ENCODE data around the gene RAN.
"Not testable (repeated sequence)": the region's sequence is repeated elsewhere in the genome, so short reads cannot be mapped to it uniquely, and the experiment has no call there.

RAN gene

DNA sequence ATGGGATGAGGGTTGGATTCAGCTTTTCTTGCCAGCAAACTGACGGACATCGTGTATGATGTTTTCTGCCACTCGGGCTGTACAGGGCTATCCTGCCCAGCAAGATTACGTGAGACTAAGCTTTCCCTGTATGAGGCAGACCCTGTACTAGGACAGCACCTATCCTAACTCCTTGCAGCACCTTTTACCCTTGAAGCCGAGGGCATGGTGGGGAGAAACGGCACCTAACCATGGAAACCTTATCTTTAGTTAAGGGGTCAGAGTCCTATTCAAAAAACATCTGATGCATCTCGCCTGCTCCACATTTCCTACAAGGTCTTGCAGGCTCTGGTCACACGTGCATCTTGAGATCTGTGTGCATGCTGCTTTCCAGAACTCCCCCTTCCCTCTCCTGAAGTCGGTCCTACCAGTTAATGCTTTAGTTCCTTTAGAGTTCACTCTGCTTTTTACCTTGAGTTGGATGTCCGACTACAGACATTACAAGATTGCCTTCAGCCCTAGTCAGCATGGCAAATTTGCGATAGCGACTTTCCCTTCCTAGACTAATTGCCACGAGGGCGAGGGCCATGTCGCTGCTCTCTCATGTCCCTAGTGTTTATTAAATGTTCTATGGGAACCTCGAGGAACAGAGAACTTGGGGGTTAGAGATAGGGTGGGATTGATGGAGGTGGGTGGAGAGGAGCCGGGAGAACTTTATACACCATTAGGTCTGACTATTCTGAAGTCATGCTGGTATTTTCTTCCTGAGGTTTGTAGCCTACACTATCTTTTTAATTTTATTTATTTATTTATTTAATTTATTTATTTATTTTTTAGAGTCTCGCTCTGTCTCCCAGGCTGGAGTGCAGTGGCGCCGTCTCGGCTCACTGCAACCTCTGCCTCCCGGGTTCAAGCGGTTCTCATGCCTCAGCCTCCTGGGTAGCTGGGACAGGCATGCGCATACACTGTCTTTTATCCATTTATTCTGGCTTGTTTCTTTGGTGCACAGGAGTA, 6.6 kb downstream of the RAN start:
- DNase-seq (ENCODE audit: low read depth in 2 of 2, low spot score in 1 of 2) = no peak

DNA sequence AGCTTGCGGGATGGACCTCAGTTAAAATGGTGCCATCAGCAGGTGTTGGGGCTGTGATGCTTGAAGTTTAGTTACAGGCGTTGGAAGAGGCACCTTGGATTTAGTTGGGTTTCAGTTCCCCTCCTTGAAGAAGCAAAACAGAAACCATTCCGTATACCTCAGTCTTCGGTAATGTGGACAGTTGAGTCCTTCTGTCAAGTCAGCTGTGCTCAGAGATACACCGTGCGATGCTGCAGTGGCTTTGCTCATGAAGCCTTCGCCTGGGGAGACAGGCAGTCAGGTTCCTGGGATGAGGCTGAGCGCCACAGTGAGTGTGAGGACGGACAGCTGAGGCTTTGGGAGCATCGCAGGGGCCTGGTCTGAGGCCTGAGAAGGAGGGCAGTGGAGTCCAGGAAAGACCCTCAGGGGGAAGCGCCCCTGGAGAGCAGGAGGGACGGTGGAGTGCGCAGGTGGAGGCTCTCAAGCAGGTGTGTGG, 7.4 kb downstream of the RAN start:
- no peak for DNase-seq (ENCODE audit: low read depth in 2 of 2, low spot score in 1 of 2)

DNA sequence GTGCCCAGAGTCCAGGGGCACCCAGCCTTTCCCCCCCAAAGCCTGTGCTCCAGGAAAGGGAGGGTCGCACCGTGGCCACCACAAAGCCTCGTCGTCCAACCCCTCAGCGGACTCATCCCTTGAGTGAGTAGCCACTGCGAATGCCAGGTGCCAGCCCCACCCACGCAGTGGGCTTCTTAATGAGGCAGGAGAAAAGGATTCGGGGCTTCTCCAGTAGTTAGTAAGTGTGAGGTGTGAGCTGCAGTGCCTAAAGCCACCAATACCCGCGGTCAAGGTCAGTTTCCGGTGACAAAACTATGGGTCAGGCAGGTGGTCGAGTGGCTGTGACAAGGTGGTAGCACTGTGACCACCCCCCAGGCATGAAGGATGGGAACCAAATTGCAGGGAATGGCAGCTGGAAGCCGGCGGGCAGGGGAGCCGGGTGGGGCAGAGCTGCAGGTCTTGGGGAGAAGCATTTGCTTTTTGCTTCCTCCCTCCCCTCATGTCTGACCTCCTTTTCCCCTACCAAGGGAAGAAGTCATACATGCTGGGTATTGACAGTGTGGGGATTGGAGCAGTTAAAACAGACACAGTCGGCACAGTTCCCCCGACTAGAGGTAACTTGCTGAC, 8.0 kb downstream of the RAN start:
- DNase-seq (ENCODE audit: low read depth in 2 of 2, low spot score in 1 of 2) = no peak

DNA sequence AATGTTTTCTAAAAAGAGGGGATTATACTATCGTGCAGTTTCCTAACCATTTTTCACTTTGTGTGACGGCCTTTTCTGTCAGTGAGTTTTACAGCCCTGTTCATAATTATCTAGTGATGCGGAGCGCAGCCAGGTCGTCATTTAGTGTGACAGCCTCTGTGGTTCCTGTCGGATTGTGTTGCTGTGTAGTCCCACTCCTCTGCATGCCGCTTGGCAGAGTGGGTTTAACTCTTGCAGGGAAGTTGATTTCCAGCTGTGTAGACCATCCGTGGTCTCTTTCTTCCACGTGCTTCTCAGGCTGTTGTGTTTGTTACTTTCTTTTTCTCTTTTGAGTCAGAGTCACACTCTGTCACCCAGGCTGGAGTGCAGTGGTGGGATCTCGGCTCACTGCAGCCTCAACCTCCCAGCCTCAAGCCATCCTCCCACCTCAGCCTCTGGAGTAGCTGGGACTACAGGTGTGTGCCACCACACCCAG, 8.6 kb downstream of the RAN start:
- no peak for DNase-seq (ENCODE audit: low read depth in 2 of 2, low spot score in 1 of 2)

DNA sequence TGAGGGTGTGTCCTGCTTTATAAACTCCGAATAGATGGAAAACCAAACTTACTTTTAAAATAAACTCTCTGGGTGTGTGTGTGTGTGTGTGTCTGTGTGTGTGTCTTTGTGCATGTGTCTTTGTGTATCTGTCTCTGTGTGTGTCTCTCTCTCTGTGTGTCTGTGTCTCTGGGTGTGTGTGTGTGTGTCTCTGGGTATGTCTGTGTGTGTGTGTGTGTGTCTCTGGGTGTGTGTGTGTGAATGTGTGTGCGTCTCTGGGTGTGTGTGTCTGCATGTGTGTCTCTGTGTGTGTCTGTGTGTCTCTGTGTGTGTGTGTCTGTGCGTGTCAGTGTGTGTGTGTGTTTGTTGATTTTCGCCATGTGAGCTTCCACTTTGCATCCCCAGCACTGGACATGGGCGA, 9.2 kb downstream of the RAN start:
- no peak for DNase-seq (ENCODE audit: low read depth in 2 of 2, low spot score in 1 of 2)

DNA sequence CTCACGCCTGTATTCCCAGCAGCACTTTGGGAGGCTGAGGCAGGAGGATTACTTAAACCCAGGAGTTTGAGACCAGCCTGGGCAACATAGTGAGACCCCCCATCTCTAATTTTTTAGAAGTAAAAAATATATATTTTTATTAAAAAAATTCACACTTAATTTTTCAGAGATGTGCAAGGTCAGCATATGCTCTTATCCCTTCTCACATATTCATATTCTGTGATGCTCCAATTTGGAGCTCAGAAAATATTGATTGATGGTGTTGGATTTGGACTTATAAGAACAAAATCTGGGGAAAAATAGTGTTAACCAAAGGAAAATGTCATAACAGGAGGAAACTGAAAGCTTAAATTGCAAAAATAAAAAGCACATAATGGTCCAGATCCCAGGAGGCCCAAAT, 9.7 kb downstream of the RAN start:
- no peak for DNase-seq (ENCODE audit: low read depth in 2 of 2, low spot score in 1 of 2)

DNA sequence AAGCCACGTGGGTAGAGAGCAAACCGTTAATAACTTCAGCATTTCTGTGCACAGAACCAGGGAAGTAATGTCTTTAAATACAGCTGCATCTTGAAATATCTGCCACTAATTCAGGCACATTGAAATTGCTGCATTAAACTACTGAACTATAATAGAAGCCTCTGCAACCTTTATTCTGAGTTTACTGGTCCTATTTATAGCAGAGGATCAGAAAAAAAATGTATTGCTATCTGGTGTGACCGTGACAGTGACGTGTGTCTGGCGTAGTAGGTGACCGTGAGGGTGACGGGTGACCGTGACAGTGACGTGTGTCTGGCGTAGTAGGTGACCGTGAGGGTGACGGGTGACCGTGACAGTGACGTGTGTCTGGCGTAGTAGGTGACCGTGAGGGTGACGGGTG, 15.3 kb downstream of the RAN start:
- DNase-seq (ENCODE audit: low read depth in 2 of 2, low spot score in 1 of 2) = not testable (repeated sequence)

DNA sequence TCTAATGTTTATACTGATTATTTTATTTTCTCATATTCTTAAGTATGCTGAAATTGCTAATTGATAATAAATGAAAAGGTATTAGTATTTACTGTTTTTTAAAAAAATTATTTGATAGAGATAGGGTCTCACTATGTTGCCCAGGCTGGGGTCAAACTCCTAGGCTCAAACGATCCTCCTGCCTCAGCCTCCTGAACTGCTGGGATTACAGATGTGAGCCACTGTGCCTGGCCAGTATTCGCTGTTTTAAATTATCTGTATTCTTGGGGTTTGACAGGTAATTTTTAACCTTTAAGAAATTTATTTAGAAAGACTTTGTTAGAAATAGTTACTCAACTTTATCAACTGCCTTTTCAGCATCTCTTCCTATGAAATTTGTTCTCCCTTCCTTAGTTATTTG, 32.2 kb downstream of the RAN start:
- no peak for DNase-seq (ENCODE audit: low read depth in 2 of 2, low spot score in 1 of 2)

DNA sequence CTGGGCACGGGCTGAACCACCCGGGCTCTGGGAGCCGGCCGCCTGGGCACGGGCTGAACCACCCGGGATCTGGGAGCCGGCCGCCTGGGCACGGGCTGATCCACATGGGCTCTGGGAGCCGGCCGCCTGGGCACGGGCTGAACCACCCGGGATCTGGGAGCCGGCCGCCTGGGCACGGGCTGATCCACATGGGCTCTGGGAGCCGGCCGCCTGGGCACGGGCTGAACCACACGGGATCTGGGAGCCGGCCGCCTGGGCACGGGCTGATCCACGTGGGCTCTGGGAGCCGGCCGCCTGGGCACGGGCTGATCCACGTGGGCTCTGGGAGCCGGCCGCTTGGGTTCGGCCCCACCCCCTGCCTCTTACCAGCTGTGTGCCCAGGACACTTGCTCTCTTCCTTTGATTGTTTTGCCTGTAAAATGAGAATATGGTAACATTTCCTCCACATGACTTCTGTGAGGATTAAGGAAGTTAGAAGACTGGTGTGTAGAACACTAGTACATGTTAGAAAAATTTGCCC, 33.1 kb downstream of the RAN start:
- DNase-seq (ENCODE audit: low read depth in 2 of 2, low spot score in 1 of 2) = not testable (repeated sequence)

DNA sequence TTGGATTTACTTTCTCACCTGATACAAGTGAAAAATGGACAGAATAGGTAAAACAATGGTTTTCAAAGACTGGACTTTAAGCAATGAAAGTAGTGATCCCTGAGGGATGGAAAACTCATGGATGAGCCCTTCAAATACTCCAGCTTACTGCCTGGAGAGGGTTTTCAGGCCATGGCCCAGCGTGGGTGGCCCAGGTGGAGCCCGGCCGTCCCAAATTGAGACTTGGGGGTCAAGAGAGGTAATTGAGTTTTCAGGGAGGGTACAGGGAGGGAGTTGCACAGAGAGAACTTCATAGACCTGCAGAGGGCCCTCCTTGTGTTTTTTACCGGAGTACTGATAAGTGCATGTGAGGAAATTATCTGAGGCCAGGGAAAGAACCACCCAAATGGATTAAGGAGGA, 37.2 kb downstream of the RAN start:
- no peak for DNase-seq (ENCODE audit: low read depth in 2 of 2, low spot score in 1 of 2)

DNA sequence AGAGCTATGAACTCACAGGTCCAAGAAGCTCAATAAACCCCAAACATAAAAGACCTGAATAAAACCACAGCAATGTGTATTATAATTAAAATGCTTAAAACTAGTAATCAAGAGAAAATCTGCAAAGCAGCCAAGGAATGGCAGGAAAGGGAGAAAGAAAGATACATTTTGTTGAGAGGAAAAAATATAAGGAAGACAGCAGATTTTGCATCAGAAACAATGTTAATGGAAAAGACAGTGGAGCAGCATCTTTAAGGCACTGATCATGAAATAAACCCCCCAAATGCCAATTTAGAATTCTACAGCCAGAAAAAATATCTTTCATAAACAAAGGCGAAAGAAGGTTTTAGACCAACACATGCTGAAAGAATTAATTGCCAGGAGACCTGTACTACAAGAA, 39.3 kb downstream of the RAN start:
- DNase-seq (ENCODE audit: low read depth in 2 of 2, low spot score in 1 of 2) = no peak

DNA sequence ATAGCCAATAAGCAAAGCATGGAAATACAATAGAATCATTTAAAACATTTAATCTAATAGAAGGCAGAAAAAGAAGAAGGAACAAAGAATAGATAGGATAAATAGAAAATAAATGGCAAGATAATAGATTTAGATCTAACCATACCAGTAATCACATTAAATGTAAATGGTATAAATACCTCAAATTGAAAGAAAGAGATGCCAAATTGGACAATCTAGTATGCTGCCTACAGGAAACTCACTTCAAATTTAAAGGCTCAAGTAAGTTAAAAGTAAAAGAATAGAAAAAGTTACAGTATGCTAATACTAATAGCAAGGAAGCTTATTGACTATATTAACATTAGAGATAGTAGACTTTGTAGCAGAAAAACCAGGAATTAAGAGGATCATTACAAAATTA, 40.1 kb downstream of the RAN start:
- DNase-seq (ENCODE audit: low read depth in 2 of 2, low spot score in 1 of 2) = no peak

DNA sequence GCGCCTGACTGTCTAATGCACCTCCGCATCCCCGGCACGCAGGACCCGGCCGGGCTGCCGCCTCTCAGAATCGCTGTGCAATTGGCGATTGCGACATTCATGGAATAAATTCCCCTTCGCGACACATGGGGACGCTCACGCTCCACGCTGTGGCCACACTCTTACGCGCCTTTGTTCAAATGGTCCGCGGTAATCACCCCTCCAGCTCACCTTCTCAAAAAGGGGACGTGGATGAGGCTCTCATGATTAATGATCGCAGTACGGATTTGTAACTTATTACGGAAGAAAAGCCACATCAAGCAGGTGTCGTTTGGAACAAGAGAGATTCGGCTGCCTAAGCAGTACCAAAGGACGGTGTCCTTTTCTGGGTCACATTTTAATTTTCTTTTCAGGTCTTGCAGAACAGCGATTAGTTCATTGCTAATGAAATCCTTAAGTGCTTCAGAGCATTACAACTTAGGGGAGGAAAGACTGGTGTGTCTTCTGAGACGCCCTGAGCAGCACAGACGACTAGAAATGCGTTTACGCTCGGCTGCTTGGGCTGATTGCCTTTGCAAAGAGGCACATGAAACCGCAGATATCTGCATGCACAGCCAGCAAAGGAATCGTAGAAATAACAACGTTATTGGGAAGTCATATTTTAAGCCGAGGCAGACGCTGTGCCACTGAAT, 44.5 kb downstream of the RAN start:
- no peak for DNase-seq (ENCODE audit: low read depth in 2 of 2, low spot score in 1 of 2)

DNA sequence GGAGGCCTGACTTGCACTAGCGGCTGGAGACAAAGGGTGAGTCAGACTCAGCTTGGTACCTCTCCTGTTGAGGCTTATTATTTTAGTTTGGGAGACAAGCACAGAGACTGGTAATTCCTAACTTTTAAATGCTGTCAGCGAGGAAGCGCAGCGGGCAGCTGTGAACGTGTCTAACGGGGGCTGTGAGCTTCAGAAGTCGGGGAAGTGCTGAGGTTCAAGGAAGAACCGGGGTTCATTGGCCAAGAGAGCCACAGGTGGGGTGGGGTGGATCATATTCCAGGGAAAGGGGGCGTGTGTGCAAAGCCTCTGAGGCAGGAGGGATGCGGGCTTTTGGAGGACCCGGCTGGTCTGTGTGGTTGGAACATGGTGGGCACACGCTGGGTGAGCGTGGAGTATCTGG, 45.7 kb downstream of the RAN start:
- DNase-seq (ENCODE audit: low read depth in 2 of 2, low spot score in 1 of 2) = no peak

DNA sequence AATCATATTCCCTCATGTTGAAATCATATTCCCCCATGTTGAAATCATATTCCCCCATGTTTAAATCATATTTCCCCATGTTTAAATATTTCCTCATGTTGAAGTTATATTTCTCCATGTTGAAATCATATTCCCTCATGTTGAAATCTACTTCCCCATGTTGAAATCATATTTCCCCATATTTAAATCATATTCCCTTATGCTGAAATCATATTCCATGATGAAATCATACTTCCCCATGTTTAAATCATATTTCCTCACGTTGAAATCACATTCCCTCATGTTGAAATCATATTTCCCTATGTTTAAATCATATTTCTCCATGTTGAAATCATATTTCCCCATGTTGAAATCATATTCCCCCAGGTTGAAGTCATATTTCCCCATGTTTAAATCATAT, 47.2 kb downstream of the RAN start:
- DNase-seq (ENCODE audit: low read depth in 2 of 2, low spot score in 1 of 2) = no peak

DNA sequence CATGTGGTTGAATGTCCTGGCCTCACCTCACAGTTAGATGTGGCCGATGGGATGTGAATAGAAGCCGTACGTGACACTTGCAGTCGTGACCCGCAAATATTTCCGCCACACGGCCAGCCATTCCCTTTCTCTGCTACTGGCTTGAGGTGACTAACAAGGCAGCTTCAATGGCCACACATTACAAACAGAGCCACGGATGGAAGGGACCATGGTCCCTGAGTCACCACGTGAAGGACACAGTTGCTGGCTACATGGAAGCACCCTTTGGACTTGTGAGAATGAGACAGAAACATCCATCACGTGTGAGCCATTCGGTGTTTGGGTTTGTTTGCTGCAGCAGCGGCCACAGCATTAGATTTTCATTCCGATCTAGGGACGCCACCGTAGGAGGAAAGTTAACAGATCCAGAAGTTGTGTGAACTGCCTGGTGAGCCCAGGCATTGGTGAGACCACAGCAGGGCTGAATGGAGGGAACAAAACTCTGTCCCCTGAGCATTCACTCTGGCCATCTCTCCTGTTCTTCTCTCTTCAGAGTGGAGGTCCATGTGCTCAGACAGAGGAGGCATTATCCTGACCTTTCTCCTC, 48.3 kb downstream of the RAN start:
- DNase-seq (ENCODE audit: low read depth in 2 of 2, low spot score in 1 of 2) = no peak

DNA sequence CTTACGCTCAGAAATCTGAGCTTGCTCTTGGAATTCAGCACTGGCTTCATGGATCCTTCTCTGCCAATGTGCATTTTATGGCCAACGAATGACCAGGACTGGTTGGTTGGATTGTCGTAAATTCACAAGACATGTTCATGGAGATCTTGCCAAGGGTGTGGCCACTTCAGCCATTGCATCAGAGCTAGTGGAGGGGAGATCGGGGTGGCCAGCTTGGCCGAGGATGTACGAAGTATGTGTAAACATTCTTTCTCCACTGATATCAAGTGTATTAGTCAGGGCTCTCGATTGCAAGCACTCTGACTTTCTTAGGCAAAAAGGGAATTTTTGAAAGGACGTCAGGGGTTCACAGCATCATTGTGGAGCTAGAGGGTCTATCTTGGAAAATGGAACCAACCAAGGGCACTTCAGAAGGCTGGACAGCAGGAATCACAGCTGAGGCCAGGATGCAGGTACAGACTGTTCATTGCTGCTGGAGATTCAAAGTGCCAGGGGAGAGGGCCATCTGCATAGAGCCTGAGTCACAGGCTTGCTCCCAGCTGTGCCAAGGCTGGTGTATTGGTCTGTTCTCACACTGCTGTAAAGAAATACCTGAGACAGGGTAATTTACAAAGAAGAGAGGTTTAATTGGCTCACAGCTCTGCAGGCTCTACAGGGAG, 49.0 kb downstream of the RAN start:
- no peak for DNase-seq (ENCODE audit: low read depth in 2 of 2, low spot score in 1 of 2)

DNA sequence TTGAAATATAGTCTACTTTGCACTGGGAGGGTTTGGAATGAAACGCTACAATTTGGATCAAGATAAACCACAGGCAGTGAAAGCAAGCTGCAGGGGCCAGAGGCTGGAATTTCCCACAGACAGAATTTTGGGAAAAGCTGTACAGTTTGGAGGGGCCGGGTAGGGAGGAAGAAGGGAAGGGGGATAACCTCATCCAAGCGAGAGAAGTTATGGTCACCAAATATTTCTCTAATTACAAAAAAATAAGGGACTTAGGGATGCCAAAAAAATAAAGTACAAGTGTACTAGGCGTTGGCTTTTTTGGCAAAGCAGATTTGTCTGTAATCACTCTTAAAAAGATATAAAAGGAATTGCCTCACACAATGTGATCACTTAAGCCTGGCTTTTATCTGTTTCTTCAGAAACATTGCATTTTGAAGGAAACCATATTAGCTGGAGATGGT, 50.7 kb downstream of the RAN start:
- DNase-seq (ENCODE audit: low read depth in 2 of 2, low spot score in 1 of 2) = no peak

DNA sequence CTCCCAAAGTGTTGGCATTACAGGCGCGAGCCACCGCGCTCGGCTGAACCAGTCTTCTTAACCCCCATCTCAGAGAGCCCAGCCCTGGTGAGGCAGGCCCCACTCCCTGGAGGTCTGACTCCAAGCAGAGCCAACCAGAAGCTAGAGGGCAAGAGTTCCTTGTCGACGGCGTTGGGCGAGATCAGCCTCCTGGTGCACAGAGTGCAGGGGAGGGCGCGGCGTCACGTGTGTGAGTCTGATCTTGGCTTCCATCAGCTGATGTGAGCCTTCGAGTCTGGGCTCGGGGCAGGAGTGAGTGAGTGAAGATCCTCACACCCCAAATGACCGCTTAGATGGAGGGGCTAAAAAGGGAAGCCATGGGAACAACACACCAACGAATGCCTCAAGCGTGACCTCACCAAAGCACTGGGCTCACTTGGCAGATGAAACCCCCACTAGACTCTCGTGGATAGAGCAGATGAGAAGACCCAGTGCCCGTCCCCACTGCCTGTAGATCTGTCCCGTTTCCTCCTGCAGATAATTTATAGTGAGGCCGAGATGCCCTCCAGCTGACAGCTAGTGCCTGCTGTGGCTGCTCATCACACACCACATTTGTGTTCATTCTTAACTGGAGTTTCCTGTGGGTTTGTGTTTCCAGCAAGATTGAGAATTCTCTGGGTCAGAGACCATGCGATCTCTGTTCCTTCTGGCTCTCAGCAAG, 53.2 kb downstream of the RAN start:
- no peak for DNase-seq (ENCODE audit: low read depth in 2 of 2, low spot score in 1 of 2)

DNA sequence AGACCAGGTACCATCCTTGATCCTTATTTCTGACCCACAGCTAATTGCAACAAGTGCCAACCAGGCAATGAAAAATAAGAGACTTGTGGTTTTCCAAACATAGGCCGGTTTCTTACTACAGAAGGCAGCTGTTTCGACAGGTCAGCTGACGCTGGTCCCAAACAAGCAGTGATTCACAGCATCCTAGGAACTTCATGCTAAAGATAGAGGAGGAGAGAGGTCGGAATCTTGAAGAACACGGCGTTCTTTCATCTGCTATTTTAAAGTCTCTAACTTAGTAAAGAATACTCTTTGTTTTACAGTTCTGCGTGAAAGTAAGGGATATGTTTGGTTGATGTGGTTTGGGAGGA, 53.8 kb downstream of the RAN start:
- DNase-seq (ENCODE audit: low read depth in 2 of 2, low spot score in 1 of 2) = no peak
